ENCODE data around the gene KCNJ9. TPM values are rescaled to one million over a fixed set of nuclear protein-coding genes. Genes with fewer than 3 reads are reported as not detected.

Gene KCNJ9
- not detected in 2 replicates for total RNA-seq

GRCh38 chr1:160081261-160081936, at the start of gene KCNJ9:
KCNJ9 (plus strand) TSS chr1:160081538; CDS start chr1:160084031, 2,493 bp downstream.

DNA sequence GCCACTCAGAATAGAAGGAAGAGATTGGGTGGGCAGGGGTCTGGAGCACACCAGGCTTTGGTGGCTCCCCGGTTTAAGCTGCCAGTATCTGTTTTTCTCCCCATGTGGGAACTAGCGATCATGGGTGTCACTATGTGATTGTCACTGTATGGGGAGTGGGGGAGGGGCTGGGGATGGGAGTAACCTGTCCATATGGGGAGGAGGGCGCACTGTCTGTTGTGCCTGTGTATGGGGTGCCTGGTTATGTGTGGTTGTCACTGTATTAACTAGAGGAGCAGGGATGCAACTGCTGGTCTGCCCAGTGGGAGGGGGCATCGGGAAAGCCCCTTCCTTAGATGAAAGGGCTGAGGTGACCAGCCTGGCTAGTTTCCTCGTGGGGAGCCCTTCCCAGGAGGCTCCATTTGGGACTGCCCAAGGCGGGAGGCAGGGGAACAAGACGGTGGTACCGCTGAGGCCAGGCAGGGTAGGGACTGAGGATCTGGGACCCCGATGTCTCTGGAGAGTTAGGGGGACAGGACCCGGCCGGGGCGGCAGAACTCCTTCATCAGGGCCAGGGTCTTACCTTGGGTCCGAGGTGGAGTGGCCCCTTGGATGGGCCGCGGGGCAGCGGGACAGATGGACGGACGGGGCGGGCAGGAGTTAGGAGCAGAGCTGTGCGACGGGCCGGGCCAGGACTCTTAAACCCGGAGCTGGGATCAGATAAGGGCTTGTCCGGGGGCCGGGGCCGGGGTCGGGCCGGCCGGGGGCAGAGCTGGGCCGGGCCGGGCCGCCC, 11.7 kb upstream of the KCNJ9 start, which contains the start of gene KCNJ10:
KCNJ10 (minus strand) TSS at position 701 of the 772 bp plus-strand sequence. CDS start 27,628 bp downstream, outside the sequence.

DNA sequence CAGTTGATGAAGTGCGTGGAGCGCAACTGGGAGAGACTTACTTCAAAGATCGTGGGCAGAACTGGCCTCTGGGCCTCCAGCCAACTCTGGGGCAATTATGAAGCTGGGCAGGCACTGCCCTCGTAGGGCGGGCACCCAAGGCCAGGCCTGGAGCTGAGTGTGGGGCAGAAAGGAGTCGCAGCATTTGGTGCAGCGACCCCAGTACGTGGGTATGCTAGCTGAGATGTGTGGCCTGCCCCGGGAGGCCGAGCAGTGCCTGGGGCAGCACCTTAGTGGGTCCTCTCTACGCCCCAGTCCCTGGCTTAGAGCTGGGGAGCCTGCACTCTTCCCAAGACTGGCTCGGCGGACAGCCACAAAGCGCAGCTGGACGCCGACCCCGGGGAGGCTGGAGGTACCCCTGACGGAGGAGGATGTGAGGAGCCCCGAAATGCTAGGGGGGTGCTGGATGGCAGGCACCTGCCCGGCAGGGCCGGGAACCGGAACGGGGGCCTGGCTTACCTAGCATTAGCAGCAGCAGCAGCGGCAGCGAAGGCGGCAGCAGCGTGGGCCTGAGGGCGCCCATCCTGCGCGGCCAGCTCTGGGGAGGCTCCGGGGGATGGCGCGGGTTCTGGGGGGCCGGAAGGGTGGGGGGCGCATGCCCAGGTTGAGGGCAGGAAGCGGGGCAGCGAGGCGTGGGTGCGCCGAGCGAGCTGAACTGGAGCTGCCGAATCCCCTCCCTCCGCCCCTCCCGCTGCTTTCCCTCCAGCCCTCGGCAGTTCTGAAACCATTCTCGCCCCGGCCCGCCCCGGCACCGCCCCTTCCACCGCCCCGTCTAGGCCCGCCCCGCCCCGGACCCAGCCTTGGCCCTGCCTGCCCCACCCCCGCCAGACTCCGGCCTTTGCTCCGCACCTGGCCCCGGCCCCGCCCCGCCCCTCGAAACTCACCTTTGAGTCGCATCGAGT, 16.8 kb downstream of the KCNJ9 start, which contains the start of gene IGSF8:
IGSF8 (minus strand) TSS at position 709 of the 941 bp plus-strand sequence; CDS start at position 562, 147 bp downstream.

GRCh38 chr1:160115545-160116282, 34.4 kb downstream of the KCNJ9 start, which contains the start of gene ATP1A2:
ATP1A2 (plus strand) TSS chr1:160115759; CDS start chr1:160115862, 103 bp downstream.

Other genes starting within 250 kb of the KCNJ9 start
- gene VSIG8, start 218.9 kb upstream of the KCNJ9 start, total RNA-seq = not detected in 2 replicates
- gene CFAP45, start 181.4 kb upstream of the KCNJ9 start, total RNA-seq = 0.16 and 0.63 TPM in 2 replicates
- 620 and 1,348 TPM in 2 replicates for gene TAGLN2, start 156.0 kb upstream of the KCNJ9 start, total RNA-seq
- 0.16 and 0.76 TPM in 2 replicates for gene IGSF9, start 135.9 kb upstream of the KCNJ9 start, total RNA-seq
- not detected in 2 replicates for gene SLAMF9, start 127.3 kb upstream of the KCNJ9 start, total RNA-seq
- 2.1 and 3.3 TPM in 2 replicates for gene PIGM, start 49.5 kb upstream of the KCNJ9 start, total RNA-seq
- gene KCNJ10, start 11.4 kb upstream of the KCNJ9 start, total RNA-seq = not detected in 2 replicates
- 24.3 and 31.2 TPM in 2 replicates for gene IGSF8, start 17.1 kb downstream of the KCNJ9 start, total RNA-seq
- under 0.01 TPM in 1 of 2 replicates, not detected in the other for gene ATP1A2, start 34.2 kb downstream of the KCNJ9 start, total RNA-seq
- not detected in 2 replicates for gene ATP1A4, start 70.1 kb downstream of the KCNJ9 start, total RNA-seq
- gene CASQ1, start 109.0 kb downstream of the KCNJ9 start, total RNA-seq = not detected in 2 replicates
- gene PEA15, start 123.8 kb downstream of the KCNJ9 start, total RNA-seq = 89.0 and 125 TPM in 2 replicates
- gene DCAF8, start 181.0 kb downstream of the KCNJ9 start, total RNA-seq = 36.2 and 55.9 TPM in 2 replicates
- 25.9 and 35.4 TPM in 2 replicates for gene PEX19, start 203.6 kb downstream of the KCNJ9 start, total RNA-seq